Measurements from ENCODE around the gene DMC1. TPM values are rescaled to one million over a fixed set of nuclear protein-coding genes. Genes with fewer than 3 reads are reported as not detected.

DMC1 gene
- total RNA-seq, 1 experiment from 2014 or later, result 3.2 TPM

DNA sequence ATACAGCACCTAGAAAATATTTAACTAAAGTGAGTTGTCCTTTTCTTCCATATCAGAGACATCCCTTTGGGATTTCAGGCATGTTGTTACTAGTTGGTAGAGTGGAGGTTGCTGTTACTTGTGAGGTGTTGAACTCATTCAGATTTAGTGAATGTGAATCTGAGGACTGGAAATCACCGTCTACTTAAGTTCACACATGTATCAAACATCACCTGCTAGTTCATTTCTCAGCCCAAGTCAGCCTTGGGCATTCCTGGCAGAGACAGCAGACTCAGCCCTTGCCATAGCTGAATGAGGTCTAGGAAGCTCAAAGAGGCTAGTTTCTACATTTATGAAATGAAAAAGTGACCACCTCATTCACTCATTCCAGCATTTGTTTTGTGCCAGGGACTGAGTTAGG lies 92.4 kb downstream of the DMC1 start:
- CTCF ChIA-PET, result interaction anchor here (0.7 kb wide), 1 partner anchor 392 kb away, joined by 8 read pairs; no protein-coding TSS in a partner anchor
- POLR2A ChIA-PET, result no interaction called here
- Histone ChIP-seq H3K4me3 (ENCODE audit: low read depth in 2 of 2, low read length in 2 of 2) (no peak overlapping the region), H3K4me1 (ENCODE audit: control insufficient read depth, insufficient read depth, low read length) (peaks cover 3% of the 10 kb centered on the region), H3K36me3 (ENCODE audit: control insufficient read depth, insufficient read depth, low read length) (no peaks in the 10 kb centered on the region; the same call in 1 of the 2 replicates), H3K27me3 (ENCODE audit: control insufficient read depth, insufficient read depth, low read length) (no peaks in the 10 kb centered on the region), H3K27ac (ENCODE audit: low read length) (no peak overlapping the region), H3K9me3 (ENCODE audit: control insufficient read depth, insufficient read depth, low read depth, low read length) (no peaks in the 10 kb centered on the region)
- BruUV-seq (replicated peaks), result no TSS peak
- TF ChIP-seq, protein P1, sequence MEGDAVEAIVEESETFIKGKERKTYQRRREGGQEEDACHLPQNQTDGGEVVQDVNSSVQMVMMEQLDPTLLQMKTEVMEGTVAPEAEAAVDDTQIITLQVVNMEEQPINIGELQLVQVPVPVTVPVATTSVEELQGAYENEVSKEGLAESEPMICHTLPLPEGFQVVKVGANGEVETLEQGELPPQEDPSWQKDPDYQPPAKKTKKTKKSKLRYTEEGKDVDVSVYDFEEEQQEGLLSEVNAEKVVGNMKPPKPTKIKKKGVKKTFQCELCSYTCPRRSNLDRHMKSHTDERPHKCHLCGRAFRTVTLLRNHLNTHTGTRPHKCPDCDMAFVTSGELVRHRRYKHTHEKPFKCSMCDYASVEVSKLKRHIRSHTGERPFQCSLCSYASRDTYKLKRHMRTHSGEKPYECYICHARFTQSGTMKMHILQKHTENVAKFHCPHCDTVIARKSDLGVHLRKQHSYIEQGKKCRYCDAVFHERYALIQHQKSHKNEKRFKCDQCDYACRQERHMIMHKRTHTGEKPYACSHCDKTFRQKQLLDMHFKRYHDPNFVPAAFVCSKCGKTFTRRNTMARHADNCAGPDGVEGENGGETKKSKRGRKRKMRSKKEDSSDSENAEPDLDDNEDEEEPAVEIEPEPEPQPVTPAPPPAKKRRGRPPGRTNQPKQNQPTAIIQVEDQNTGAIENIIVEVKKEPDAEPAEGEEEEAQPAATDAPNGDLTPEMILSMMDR (IDR thresholded peaks at IDR 0.05), result no peak
- TF ChIP-seq TCF7L2 (IDR thresholded peaks at IDR 0.05; ENCODE audit: low read depth, low read length) (no peak), SIN3A (IDR thresholded peaks at IDR 0.05; ENCODE audit: borderline replicate concordance, insufficient read depth, low read depth, low read length) (no peak), POLR2AphosphoS5 (IDR thresholded peaks at IDR 0.05; ENCODE audit: low read depth, low read length) (no peak)
- TF ChIP-seq, protein P2, sequence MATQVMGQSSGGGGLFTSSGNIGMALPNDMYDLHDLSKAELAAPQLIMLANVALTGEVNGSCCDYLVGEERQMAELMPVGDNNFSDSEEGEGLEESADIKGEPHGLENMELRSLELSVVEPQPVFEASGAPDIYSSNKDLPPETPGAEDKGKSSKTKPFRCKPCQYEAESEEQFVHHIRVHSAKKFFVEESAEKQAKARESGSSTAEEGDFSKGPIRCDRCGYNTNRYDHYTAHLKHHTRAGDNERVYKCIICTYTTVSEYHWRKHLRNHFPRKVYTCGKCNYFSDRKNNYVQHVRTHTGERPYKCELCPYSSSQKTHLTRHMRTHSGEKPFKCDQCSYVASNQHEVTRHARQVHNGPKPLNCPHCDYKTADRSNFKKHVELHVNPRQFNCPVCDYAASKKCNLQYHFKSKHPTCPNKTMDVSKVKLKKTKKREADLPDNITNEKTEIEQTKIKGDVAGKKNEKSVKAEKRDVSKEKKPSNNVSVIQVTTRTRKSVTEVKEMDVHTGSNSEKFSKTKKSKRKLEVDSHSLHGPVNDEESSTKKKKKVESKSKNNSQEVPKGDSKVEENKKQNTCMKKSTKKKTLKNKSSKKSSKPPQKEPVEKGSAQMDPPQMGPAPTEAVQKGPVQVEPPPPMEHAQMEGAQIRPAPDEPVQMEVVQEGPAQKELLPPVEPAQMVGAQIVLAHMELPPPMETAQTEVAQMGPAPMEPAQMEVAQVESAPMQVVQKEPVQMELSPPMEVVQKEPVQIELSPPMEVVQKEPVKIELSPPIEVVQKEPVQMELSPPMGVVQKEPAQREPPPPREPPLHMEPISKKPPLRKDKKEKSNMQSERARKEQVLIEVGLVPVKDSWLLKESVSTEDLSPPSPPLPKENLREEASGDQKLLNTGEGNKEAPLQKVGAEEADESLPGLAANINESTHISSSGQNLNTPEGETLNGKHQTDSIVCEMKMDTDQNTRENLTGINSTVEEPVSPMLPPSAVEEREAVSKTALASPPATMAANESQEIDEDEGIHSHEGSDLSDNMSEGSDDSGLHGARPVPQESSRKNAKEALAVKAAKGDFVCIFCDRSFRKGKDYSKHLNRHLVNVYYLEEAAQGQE (IDR thresholded peaks at IDR 0.05; ENCODE audit: insufficient read depth in 1 of 2, low read depth in 2 of 2, low read length in 1 of 2), result no peak
- in situ Hi-C loops (cut with HindIII; ENCODE audit: low pct_unique_long_range_greater_than_20kb, low sequenced_read_pairs), result no loop called here
- ATAC-seq (no peak), DNase-seq (ENCODE audit: low read depth, low spot score) (no peak)
- intact Hi-C loops (cut with micrococcal nuclease; ENCODE audit: unreplicated experiment), result no loop called here

DNA sequence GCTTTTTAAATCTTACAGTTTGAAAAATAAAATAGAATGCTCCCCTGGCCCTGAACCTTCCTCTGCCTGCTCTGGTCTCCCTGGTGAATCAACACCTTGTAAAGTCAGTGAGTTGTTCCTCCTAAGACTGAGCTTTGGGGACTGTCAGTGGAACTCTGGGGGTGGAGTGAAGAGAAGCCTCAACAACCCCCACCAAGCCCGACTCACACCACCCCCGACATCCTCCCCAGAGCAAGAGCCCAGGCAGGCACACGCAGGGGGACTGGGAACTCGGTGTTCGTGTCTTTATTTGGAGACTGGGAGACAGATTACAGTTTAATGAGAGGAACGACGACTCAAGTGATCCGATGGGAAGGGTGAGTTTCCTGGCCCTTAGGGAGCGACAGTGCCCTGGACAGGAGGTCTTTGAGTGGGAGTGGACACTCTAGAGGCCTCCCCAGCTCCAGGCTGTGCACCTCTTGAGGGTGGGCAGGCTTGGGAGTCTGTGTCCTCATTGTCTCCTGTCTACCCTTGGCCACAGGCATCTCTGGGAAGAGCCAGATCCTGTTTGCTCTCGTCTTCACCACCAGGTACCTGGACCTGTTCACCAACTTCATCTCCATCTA lies 95.9 kb downstream of the DMC1 start:
- POLR2A ChIA-PET, result no interaction called here

DNA sequence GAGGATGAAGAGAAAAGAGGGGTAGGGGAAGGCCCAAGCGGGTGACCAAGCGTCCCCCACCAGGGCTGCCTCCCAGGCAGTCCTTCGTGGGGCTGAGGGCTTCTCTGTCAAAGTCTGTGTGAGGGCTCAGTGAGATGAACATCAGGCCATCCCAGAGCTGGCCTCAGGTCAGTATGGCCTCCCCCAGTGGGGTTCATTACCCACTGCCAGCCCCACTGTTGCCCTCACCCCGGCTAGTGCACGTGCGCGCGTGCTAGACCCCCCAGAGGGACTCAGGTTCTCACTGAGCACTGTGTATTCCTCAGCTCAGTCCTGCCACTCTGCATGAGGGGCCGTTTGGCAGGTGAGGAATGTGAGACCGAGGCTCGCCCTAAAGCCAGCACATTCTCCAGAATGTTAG lies 98.7 kb downstream of the DMC1 start:
- Histone ChIP-seq H3K27me3 (ENCODE audit: control insufficient read depth, insufficient read depth, low read length) (no peaks in the 10 kb centered on the region), H3K36me3 (ENCODE audit: control insufficient read depth, insufficient read depth, low read length) (no peaks in the 10 kb centered on the region), H3K4me3 (ENCODE audit: low read depth in 2 of 2, low read length in 2 of 2) (no peak overlapping the region), H3K4me1 (ENCODE audit: control insufficient read depth, insufficient read depth, low read length) (no peaks in the 10 kb centered on the region), H3K27ac (ENCODE audit: low read length) (no peak overlapping the region), H3K9me3 (ENCODE audit: control insufficient read depth, insufficient read depth, low read depth, low read length) (no peaks in the 10 kb centered on the region)
- CTCF ChIA-PET, result no interaction called here
- TSS peak; percentile 76 for BruUV-seq (replicated peaks)
- POLR2A ChIA-PET, result interaction anchor here (0.6 kb wide), 1 partner anchor 29 kb away, joined by 5 read pairs; no protein-coding TSS in a partner anchor
- in situ Hi-C loops (cut with HindIII; ENCODE audit: low pct_unique_long_range_greater_than_20kb, low sequenced_read_pairs), result no loop called here
- intact Hi-C loops (cut with micrococcal nuclease; ENCODE audit: unreplicated experiment), result no loop called here
- TF ChIP-seq, protein P1 (IDR thresholded peaks at IDR 0.05), result no peak
- no peak for TF ChIP-seq SIN3A (IDR thresholded peaks at IDR 0.05; ENCODE audit: borderline replicate concordance, insufficient read depth, low read depth, low read length)
- no peak for TF ChIP-seq POLR2AphosphoS5 (IDR thresholded peaks at IDR 0.05; ENCODE audit: low read depth, low read length)
- TF ChIP-seq TCF7L2 (IDR thresholded peaks at IDR 0.05; ENCODE audit: low read depth, low read length), result no peak
- TF ChIP-seq, protein P2 (IDR thresholded peaks at IDR 0.05; ENCODE audit: insufficient read depth in 1 of 2, low read depth in 2 of 2, low read length in 1 of 2), result no peak
- DNase-seq (ENCODE audit: low read depth, low spot score), result no peak
- ATAC-seq, result no peak

More for the DNA sequence above, 95.9 kb downstream of the DMC1 start:
- Histone ChIP-seq H3K36me3 (ENCODE audit: control insufficient read depth, insufficient read depth, low read length) (no peaks in the 10 kb centered on the region), H3K4me1 (ENCODE audit: control insufficient read depth, insufficient read depth, low read length) (no peaks in the 10 kb centered on the region), H3K27me3 (ENCODE audit: control insufficient read depth, insufficient read depth, low read length) (no peaks in the 10 kb centered on the region), H3K4me3 (ENCODE audit: low read depth in 2 of 2, low read length in 2 of 2) (no peak overlapping the region), H3K27ac (ENCODE audit: low read length) (no peak overlapping the region), H3K9me3 (ENCODE audit: control insufficient read depth, insufficient read depth, low read depth, low read length) (no peaks in the 10 kb centered on the region)
- ATAC-seq, result no peak
- BruUV-seq (replicated peaks), result no TSS peak
- DNase-seq (ENCODE audit: low read depth, low spot score), result no peak
- CTCF ChIA-PET, result no interaction called here
- TF ChIP-seq TCF7L2 (IDR thresholded peaks at IDR 0.05; ENCODE audit: low read depth, low read length) (no peak), SIN3A (IDR thresholded peaks at IDR 0.05; ENCODE audit: borderline replicate concordance, insufficient read depth, low read depth, low read length) (no peak)
- intact Hi-C loops (cut with micrococcal nuclease; ENCODE audit: unreplicated experiment), result no loop called here
- in situ Hi-C loops (cut with HindIII; ENCODE audit: low pct_unique_long_range_greater_than_20kb, low sequenced_read_pairs), result no loop called here
